HL-60/S4 treated with retinoic acid at 250 ng/mL for 4 days and 3 days (cell line): ENCODE measurements around the gene ZNF536.

Experiments
- in situ Hi-C: fragments of 300-500 bp; cut with MboI; formaldehyde crosslinking; loops from 2 replicates; pipeline ENCODE4 v1.7.0; 2022; ENCODE audit warnings: low sequenced_read_pairs

Gene ZNF536

DNA sequence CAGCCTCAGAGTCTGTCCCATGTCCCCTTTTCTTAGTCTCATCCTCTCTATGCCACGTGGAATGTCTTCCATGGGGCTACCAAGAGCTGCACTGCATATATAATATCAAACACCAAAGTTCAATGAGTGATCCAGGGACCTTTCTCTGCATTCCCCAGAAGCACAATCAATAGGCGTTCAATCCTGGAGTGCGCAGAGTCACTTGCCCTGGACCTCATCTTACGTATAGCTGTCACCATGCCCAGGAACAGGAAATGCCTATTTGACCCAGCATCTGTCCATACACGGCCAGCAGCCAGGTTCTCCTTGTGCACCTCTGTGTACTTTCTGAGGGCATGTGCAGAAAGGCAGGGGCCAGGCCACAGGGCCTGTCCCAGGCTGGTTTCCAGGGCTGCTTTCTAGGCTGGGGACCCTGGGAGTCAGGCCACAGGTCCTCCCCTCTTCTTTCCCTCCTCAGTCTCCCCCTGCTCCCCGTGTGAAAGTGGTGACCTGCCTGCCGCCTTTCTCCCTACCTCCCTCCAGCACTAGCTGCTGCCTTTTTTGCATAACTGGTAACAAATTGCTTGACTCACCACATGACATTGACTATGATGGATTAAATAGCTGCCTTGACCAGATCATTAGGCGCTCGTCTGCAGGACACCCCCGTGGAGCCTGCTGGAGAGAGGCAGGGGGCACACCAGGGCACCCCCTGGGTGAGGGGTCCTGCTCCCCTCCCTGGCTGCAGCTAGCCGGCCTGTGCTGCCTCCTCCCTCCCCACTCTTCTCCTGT, 222.0 kb downstream of the ZNF536 start:
- in situ Hi-C loops: no loop called here

DNA sequence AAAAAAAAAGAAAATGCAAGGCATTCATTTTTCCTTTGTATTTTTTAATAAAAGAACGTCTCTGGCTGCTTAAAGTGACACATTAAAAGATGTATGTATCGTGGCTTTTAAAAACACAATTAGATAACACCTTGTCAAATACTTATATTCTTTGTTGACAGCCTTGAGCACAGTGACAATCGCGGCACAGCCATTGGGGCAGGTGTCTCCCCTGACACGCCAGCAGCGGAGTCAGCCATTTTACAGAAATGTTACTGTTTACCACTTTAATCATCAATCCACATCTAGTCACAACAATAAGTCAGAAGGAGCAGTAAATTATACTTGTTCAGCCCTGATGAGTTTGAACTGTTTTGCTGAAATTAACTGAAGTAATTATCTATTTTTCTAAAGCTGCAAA, 224.1 kb downstream of the ZNF536 start:
- in situ Hi-C loops: no loop called here

DNA sequence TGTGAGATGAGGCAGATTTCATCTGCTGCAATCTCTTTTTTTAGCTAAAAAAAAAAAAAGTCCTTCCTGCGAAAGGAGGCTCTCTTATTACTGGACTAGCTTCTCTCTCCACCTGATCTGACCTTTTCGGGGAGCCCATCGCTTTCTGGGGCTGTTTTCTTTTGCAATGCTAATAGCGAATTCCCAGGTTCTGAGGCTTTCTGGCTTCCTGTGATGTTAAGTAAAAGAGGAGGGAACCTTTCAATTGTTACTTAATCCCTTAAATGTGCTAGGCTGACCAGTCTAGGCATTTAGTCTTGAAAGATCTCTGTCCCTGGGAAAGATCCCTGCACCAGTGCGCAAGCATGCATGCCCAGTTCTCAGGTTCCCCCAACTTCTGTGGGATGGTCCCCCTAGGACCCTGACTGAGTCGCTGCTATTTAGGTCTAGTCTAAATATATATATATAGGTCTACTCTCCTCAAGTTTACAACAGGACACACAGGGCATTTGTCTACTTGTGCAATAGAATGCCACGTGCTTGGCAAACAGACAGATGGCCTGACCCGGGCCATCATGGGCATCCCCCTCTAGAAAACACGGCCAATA, 224.7 kb downstream of the ZNF536 start:
- in situ Hi-C loops: no loop called here

DNA sequence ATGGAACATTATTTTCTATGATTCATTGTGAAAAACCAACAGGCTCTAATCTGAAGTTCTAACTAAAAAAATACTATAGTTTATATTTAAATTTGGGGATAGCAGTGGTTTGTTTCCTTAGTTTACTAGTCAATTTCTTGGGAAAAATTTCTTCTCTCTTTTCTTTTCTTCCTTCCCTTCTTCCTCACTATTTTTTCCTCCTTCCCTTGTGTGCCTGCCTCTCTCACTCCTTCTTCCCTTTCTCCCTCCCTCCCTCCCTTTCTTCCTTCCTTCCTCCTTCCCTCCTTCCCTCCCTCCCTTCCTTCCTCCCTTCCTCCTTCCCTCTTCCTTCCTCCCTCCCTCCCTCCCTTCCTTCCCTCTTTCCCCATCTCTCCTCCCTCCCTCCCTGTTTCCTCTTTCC, 226.5 kb downstream of the ZNF536 start:
- in situ Hi-C loops: no loop called here

DNA sequence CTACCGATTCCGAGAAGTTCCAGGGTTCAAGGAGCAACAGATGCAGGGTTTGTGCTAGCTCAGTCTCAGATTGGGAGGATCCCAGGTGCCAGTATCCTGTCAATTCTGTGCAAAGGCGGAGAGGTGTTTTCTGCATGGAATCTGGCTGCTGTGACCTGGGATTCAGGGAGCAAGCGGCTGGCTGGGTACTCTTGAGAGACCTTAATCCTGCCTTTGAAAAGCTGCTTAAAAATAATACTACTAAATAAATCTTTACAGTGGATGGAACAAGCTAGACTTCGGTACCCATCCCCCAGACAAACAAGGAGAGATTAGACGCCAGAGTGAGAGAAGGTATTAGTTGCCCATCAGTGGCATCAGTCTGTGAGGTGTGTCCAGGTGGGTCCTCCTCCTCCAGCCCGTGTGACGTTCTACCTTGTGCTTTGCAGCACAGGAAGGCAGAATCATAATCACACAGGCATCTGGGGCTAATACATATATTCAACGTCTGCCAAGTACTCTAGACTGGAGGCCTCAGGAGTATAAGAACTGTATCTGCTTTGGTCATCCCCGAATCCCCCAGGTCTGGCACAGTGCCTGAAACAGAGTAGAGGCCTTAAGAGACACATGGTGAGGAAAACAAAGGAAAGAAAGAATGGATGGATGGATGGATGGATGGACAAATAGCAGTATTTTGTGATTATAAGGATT, 230.6 kb downstream of the ZNF536 start:
- in situ Hi-C loops: no loop called here

DNA sequence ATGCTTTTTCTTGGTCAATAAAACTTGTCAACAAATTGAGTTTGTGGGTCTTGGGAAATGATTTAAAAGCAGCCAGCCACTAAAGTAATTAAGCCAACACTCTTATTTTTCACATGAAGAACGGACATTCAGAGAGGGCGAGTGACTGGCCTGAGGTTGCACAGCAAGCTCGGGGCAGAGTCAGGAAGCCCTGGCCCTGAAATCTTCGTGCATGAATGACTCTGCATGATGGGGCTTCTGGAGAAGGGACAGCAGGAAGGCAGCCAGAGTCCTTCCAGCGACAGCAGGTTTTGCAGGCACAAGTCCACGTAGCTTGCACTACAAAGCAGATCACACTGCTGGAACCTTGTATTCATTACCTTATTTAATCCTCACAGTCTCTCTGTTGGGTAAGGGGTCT, 232.5 kb downstream of the ZNF536 start:
- in situ Hi-C loops: no loop called here

DNA sequence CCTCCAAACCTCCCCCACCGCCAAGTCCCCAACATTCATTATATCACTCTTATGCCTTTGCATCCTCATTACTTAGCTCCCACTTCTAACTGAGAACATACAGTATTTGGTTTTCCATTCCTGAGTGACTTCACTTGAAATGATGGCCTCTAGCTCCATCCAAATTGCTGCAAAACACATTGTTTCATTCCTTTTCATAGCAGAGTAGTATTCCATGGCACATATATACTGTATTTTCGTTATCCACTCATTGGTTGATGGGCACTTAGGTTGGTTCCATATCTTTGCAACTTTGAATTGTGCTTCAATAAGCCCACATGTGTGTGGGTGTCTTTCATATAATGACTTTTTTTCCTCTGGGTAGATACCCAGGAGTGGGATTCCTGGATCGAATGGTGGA, 233.1 kb downstream of the ZNF536 start:
- in situ Hi-C loops: no loop called here

DNA sequence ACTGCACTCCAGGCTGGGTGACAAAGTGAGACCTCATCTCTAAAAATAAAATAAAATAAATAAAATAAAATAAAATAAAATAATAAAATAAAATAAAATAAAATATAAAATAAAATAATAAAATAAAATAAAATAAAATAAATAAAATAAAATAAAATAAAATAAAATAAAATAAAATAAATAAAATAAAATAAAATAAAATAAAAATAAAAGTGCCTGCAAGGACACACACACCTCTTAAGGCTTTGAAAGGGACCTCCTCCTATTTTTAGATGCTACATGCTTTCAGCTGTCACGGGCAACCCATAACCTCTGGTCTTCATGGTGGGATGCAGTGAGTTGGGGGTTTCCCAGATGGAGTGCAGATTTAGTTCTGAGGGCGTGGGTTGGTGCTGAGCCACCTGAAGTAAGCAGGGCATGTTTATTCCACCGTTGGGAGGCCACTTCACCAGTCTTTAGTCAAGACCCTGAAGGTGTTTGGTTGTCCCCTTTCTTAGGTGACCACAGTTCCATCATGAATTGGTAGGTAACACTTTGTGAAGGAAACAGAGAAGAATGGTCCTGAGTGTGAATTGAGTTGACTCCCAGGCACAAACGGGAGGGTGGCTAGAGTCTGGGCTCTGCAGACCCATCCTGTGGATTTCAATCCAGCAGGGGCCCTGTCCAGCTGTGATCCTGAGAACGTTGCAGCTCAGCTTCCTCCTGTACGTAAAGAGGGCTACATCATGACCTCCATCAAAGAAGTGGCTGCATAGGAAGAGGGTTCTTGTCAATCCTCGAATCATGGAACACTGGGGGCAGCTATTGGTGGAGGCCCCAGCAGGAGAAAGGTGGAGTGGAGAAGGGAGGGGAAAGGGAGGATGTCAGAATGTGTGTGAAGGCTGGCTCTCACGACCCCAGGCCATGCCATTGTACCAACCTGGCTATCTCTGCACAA, 234.2 kb downstream of the ZNF536 start:
- in situ Hi-C loops: no loop called here
